K562 (cell line): ENCODE data around the gene PPP1R12C. TPM values are rescaled to one million over a fixed set of nuclear protein-coding genes. Genes with fewer than 3 reads are reported as not detected.

Source experiments
- ARNT ChIP-seq, 2 experiments: fragments of 450-650 bp; IDR thresholded peaks; 2 replicates each; pipeline ENCODE4 v1.6.1; 2016; ENCODE audit warnings: mild to moderate bottlenecking in 1 of 2
- BMI1 ChIP-seq: fragments of 150-350 bp; IDR thresholded peaks from 2 replicates; pipeline ENCODE4 v1.6.1; 2014; ENCODE audit warnings: low read length
- CREB1 ChIP-seq, 2 experiments: sonication (generic) in 1 of 2; formaldehyde crosslinking in 1 of 2; IDR thresholded peaks; 2 replicates each; pipeline versions ENCODE4 v1.6.1 to v1.8.0; 2012 to 2022; ENCODE audit warnings: inconsistent platforms in 1 of 2, mild to moderate bottlenecking in 1 of 2, missing genetic modification reagents in 1 of 2, moderate library complexity in 1 of 2
- EGR1 ChIP-seq: fragments of 450-650 bp; conservative IDR thresholded peaks from 2 replicates; pipeline ENCODE4 v1.6.1; 2017; ENCODE audit warnings: mild to moderate bottlenecking
- FUS ChIP-seq: fragments of 200-400 bp; formaldehyde crosslinking; optimal IDR thresholded peaks from 2 replicates; pipeline ENCODE3; 2017; ENCODE audit warnings: low read depth, low read length
- L3MBTL2 ChIP-seq: fragments of 450-650 bp; IDR thresholded peaks from 2 replicates; pipeline ENCODE4 v1.6.1; 2016; ENCODE audit warnings: mild to moderate bottlenecking, moderate library complexity
- MIER1 ChIP-seq: fragments of 450-650 bp; IDR thresholded peaks from 2 replicates; pipeline ENCODE4 v1.6.1; 2016; ENCODE audit warnings: antibody characterized with exemption, mild to moderate bottlenecking, low read depth
- POLR2AphosphoS5 ChIP-seq: IDR thresholded peaks from 2 replicates; pipeline ENCODE4 v1.6.1; 2011; ENCODE audit warnings: mild to moderate bottlenecking, low read depth, low read length, moderate library complexity; ENCODE audit not compliant: control insufficient read depth, insufficient read depth
- RBM22 ChIP-seq: fragments of 200-400 bp; formaldehyde crosslinking; IDR thresholded peaks from 2 replicates; pipeline ENCODE4 v1.6.1; 2018; ENCODE audit warnings: low read length, low read depth; ENCODE audit not compliant: poor library complexity, severe bottlenecking
- SMAD3 ChIP-seq: fragments of 450-650 bp; formaldehyde crosslinking; conservative IDR thresholded peaks from 2 replicates; pipeline ENCODE4 v1.4.0; 2020; ENCODE audit warnings: mild to moderate bottlenecking
- ZBTB7A ChIP-seq: IDR thresholded peaks from 2 replicates; pipeline ENCODE4 v1.6.1; 2011; ENCODE audit warnings: low read depth, mild to moderate bottlenecking, low read length, moderate library complexity, borderline replicate concordance; ENCODE audit not compliant: control insufficient read depth
- ZNF121 ChIP-seq: sonication (generic); formaldehyde crosslinking; conservative IDR thresholded peaks from 2 replicates; pipeline ENCODE4 v1.8.0; 2022; ENCODE audit warnings: missing genetic modification reagents
- ZNF165 ChIP-seq: fragments of 250-450 bp; sonication (Bioruptor Pico); IDR thresholded peaks from 2 replicates; pipeline ENCODE4 v1.4.0; 2020; ENCODE audit warnings: borderline replicate concordance
- ZNF311 ChIP-seq: fragments of 250-450 bp; sonication (Bioruptor Pico); IDR thresholded peaks from 2 replicates; pipeline ENCODE4 v1.4.0; 2020; ENCODE audit warnings: mild to moderate bottlenecking, moderate library complexity
- ZNF41 ChIP-seq: fragments of 250-450 bp; sonication (Bioruptor Pico); conservative IDR thresholded peaks from 2 replicates; pipeline ENCODE4 v1.4.0; 2020; ENCODE audit warnings: mild to moderate bottlenecking
- ZNF445 ChIP-seq: fragments of 250-450 bp; sonication (Bioruptor Pico); IDR thresholded peaks from 2 replicates; pipeline ENCODE4 v1.4.0; 2020; ENCODE audit warnings: low read depth, mild to moderate bottlenecking, moderate library complexity
- ZNF75A ChIP-seq: fragments of 450-650 bp; formaldehyde crosslinking; IDR thresholded peaks from 2 replicates; pipeline ENCODE4 v1.4.0; 2020; ENCODE audit warnings: mild to moderate bottlenecking
- polyA plus RNA-seq, 8 experiments: library from polyadenylated mRNA; depleted of rRNA in 4 of 8; stranded (reverse) in 5 of 8; unstranded in 3 of 8; fragments of >200 nt; fragmentation: Nextera tagmentation in 2 of 8; fragmentation: Illumina TruSeq in 1 of 8; extraction: Ambion mirVana in 2 of 8; extraction: Trizol in 1 of 8; gene quantifications; 2 replicates each; pipeline versions ENCODE4 v1.2.1 to v1.2.3, GENCODE V29; 2011 to 2014; ENCODE audit warnings: inconsistent platforms in 1 of 8, missing spikeins in 1 of 8
- total RNA-seq, 7 experiments: library from RNA; depleted of rRNA in 6 of 7; stranded (reverse); fragments of >200 nt in 6 of 7; fragmentation: Illumina TruSeq in 2 of 7; extraction: Trizol in 2 of 7; gene quantifications; 2 replicates each; pipeline versions ENCODE4 v1.2.1 to v1.2.3, GENCODE V29; 2011 to 2021; ENCODE audit warnings: low replicate concordance in 1 of 7
- TF ChIP-seq, protein P1 (sequence below), 3 experiments: fragments of 200-800 bp in 1 of 3; fragments of 250-450 bp in 1 of 3; fragments of 450-650 bp in 1 of 3; sonication (Bioruptor Pico) in 1 of 3; sonication (Bioruptor generic) in 1 of 3; formaldehyde crosslinking in 1 of 3; IDR thresholded peaks; 2 replicates each; pipeline versions ENCODE4 v1.6.1 to v1.8.0; 2016 to 2022; ENCODE audit warnings: mild to moderate bottlenecking in 2 of 3, missing genetic modification characterization in 2 of 3, missing compliant biosample characterization in 1 of 3, moderate library complexity in 1 of 3
- TF ChIP-seq, protein P2 (sequence below): fragments of 450-650 bp; formaldehyde crosslinking; IDR thresholded peaks from 2 replicates; pipeline ENCODE4 v1.4.0; 2020; ENCODE audit warnings: mild to moderate bottlenecking, moderate library complexity
- TF ChIP-seq, protein P3 (sequence below): fragments of 450-650 bp; IDR thresholded peaks from 2 replicates; pipeline ENCODE4 v1.7.1; 2018; ENCODE audit warnings: mild to moderate bottlenecking, low read depth; ENCODE audit not compliant: partially characterized antibody

Gene PPP1R12C
- total and polyA plus RNA-seq, 9 of the 15 experiments (the other 6 are each of a cell fraction or from before 2014, with no cell fraction given): 1.8 to 136 (median 33.7) TPM

DNA sequence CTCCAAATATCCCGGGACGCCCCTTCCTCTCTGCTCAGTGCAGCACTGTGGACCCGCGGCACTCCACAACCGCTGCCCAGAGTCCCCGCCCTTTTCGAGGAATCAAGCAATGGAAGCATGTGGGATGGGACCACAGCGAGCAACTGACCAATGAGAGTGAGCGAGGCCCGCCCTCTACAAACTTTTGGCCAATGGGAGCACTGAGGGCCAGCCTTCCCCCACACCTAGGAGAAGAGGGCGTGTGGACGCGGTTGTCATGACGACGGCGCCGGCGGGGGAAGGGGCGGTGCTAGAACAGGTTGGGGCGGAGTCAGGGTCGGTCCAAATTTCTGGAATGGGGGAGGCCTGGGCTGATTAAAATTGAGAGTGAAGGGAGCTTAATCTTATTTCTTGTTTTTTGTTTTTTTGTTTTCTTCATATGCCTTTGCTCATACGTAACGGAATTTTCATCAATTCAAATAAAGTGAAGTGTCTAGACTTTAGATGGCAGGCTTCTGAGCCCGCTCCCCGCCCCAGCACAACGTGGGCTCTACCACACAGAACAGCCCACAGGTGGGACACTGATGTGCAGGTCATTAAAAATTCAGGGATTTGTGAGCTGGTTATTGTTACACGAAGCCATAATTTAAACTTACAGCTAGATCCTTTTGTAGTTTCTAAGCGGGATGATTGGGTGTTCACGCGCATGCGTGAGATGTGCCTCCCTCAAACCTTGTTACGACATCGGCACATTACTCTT, 49.3 kb upstream of the PPP1R12C start, which contains the start of gene DNAAF3 (continued):
- 0 out of 2 replicates have a peak, but pooled peaks have one; percentile 11 for TF ChIP-seq CREB1 (IDR thresholded peaks at IDR 0.05)
- 0 out of 2 replicates have a peak, but pooled peaks have one; percentile 14 for TF ChIP-seq CREB1 (CRISPR knock-in tag; IDR thresholded peaks at IDR 0.05)
- peak in 1 of 2 experiments; percentile 45; a peak in 1 of 4 replicates for TF ChIP-seq ARNT (IDR thresholded peaks at IDR 0.05)
- TF ChIP-seq ZNF165: 0 out of 2 replicates have a peak, but pooled peaks have one; percentile 66
- TF ChIP-seq ZNF41 (CRISPR knock-in tag): 0 out of 2 replicates have a peak, but pooled peaks have one; percentile 23
- TF ChIP-seq, protein P1, sequence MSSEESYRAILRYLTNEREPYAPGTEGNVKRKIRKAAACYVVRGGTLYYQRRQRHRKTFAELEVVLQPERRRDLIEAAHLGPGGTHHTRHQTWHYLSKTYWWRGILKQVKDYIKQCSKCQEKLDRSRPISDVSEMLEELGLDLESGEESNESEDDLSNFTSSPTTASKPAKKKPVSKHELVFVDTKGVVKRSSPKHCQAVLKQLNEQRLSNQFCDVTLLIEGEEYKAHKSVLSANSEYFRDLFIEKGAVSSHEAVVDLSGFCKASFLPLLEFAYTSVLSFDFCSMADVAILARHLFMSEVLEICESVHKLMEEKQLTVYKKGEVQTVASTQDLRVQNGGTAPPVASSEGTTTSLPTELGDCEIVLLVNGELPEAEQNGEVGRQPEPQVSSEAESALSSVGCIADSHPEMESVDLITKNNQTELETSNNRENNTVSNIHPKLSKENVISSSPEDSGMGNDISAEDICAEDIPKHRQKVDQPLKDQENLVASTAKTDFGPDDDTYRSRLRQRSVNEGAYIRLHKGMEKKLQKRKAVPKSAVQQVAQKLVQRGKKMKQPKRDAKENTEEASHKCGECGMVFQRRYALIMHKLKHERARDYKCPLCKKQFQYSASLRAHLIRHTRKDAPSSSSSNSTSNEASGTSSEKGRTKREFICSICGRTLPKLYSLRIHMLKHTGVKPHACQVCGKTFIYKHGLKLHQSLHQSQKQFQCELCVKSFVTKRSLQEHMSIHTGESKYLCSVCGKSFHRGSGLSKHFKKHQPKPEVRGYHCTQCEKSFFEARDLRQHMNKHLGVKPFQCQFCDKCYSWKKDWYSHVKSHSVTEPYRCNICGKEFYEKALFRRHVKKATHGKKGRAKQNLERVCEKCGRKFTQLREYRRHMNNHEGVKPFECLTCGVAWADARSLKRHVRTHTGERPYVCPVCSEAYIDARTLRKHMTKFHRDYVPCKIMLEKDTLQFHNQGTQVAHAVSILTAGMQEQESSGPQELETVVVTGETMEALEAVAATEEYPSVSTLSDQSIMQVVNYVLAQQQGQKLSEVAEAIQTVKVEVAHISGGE (CRISPR knock-in tag; IDR thresholded peaks at IDR 0.05): no peak
- peak; percentile 100 for TF ChIP-seq BMI1
- 0 out of 2 replicates have a peak, but pooled peaks have one; percentile 43 for TF ChIP-seq ZNF445 (CRISPR knock-in tag)
- TF ChIP-seq FUS: no peak
- no peak for TF ChIP-seq ZNF121
- peak; percentile 64 for TF ChIP-seq EGR1
- TF ChIP-seq L3MBTL2: peak; percentile 21; the same call in 1 of the 2 replicates
- peak; percentile 78 for TF ChIP-seq SMAD3 (CRISPR knock-in tag)
- TF ChIP-seq ZBTB7A: 0 out of 2 replicates have a peak, but pooled peaks have one; percentile 1
- TF ChIP-seq MIER1: peak; percentile 66; the same call in 1 of the 2 replicates
- TF ChIP-seq ZNF75A (CRISPR knock-in tag): peak; percentile 61; the same call in 1 of the 2 replicates
- peak; percentile 47 for TF ChIP-seq RBM22
- no peak for TF ChIP-seq ZNF311 (CRISPR knock-in tag)
- no peak for TF ChIP-seq POLR2AphosphoS5
- TF ChIP-seq, protein P2, sequence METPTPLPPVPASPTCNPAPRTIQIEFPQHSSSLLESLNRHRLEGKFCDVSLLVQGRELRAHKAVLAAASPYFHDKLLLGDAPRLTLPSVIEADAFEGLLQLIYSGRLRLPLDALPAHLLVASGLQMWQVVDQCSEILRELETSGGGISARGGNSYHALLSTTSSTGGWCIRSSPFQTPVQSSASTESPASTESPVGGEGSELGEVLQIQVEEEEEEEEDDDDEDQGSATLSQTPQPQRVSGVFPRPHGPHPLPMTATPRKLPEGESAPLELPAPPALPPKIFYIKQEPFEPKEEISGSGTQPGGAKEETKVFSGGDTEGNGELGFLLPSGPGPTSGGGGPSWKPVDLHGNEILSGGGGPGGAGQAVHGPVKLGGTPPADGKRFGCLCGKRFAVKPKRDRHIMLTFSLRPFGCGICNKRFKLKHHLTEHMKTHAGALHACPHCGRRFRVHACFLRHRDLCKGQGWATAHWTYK (CRISPR knock-in tag): peak; percentile 60; the same call in 1 of the 2 replicates
- TF ChIP-seq, protein P3, sequence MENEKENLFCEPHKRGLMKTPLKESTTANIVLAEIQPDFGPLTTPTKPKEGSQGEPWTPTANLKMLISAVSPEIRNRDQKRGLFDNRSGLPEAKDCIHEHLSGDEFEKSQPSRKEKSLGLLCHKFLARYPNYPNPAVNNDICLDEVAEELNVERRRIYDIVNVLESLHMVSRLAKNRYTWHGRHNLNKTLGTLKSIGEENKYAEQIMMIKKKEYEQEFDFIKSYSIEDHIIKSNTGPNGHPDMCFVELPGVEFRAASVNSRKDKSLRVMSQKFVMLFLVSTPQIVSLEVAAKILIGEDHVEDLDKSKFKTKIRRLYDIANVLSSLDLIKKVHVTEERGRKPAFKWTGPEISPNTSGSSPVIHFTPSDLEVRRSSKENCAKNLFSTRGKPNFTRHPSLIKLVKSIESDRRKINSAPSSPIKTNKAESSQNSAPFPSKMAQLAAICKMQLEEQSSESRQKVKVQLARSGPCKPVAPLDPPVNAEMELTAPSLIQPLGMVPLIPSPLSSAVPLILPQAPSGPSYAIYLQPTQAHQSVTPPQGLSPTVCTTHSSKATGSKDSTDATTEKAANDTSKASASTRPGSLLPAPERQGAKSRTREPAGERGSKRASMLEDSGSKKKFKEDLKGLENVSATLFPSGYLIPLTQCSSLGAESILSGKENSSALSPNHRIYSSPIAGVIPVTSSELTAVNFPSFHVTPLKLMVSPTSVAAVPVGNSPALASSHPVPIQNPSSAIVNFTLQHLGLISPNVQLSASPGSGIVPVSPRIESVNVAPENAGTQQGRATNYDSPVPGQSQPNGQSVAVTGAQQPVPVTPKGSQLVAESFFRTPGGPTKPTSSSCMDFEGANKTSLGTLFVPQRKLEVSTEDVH: no peak
